ENCODE results near the gene RAB3D.

The RAB3D gene

GRCh38 chr19:11279505-11280236, 59.8 kb downstream of the RAB3D start:
- no peak overlapping the region for H3K9ac ChIP-seq (ENCODE audit: low read length in 2 of 2)
- no peak overlapping the region for H3K4me3 ChIP-seq (ENCODE audit: low read length in 2 of 2)
- no peak overlapping the region for H3K27ac ChIP-seq (ENCODE audit: low read length)
- H3K27me3 ChIP-seq (ENCODE audit: control insufficient read depth in 1 of 2, insufficient read depth in 2 of 2, low read length in 2 of 2): no peaks in the 10 kb centered on the region
- H3K4me1 ChIP-seq (ENCODE audit: control insufficient read depth, insufficient read depth, low read length): no peaks in the 10 kb centered on the region
- H3K36me3 ChIP-seq (ENCODE audit: control insufficient read depth in 2 of 2, insufficient read depth in 2 of 2, low read length in 2 of 2): no peaks in the 10 kb centered on the region
- H3K9me3 ChIP-seq (ENCODE audit: control insufficient read depth in 2 of 2, low read length in 2 of 2): no peaks in the 10 kb centered on the region

GRCh38 chr19:11278670-11279069, 60.8 kb downstream of the RAB3D start:
- H3K4me3 ChIP-seq (ENCODE audit: low read length in 2 of 2): no peak overlapping the region
- no peaks in the 10 kb centered on the region for H3K36me3 ChIP-seq (ENCODE audit: control insufficient read depth in 2 of 2, insufficient read depth in 2 of 2, low read length in 2 of 2)
- H3K27me3 ChIP-seq (ENCODE audit: control insufficient read depth in 1 of 2, insufficient read depth in 2 of 2, low read length in 2 of 2): no peaks in the 10 kb centered on the region
- no peaks in the 10 kb centered on the region for H3K4me1 ChIP-seq (ENCODE audit: control insufficient read depth, insufficient read depth, low read length)
- no peaks in the 10 kb centered on the region for H3K9me3 ChIP-seq (ENCODE audit: control insufficient read depth in 2 of 2, low read length in 2 of 2)
- no peak overlapping the region for H3K9ac ChIP-seq (ENCODE audit: low read length in 2 of 2)
- H3K27ac ChIP-seq (ENCODE audit: low read length): no peak overlapping the region

- Histone ChIP-seq H3K4me3 (ENCODE audit: low read length in 2 of 2) (no peak overlapping the region), H3K27ac (ENCODE audit: low read length) (no peak overlapping the region), H3K36me3 (ENCODE audit: control insufficient read depth in 2 of 2, insufficient read depth in 2 of 2, low read length in 2 of 2) (no peaks in the 10 kb centered on the region), H3K9me3 (ENCODE audit: control insufficient read depth in 2 of 2, low read length in 2 of 2) (no peaks in the 10 kb centered on the region), H3K4me1 (ENCODE audit: control insufficient read depth, insufficient read depth, low read length) (no peaks in the 10 kb centered on the region), H3K9ac (ENCODE audit: low read length in 2 of 2) (no peak overlapping the region), H3K27me3 (ENCODE audit: control insufficient read depth in 1 of 2, insufficient read depth in 2 of 2, low read length in 2 of 2) (no peaks in the 10 kb centered on the region)
These were observed 64.8 kb downstream of the RAB3D start for GRCh38 chr19:11274533-11275086.

GRCh38 chr19:11273989-11274388, 65.5 kb downstream of the RAB3D start:
- no peaks in the 10 kb centered on the region for H3K9me3 ChIP-seq (ENCODE audit: control insufficient read depth in 2 of 2, low read length in 2 of 2)
- no peaks in the 10 kb centered on the region for H3K27me3 ChIP-seq (ENCODE audit: control insufficient read depth in 1 of 2, insufficient read depth in 2 of 2, low read length in 2 of 2)
- no peak overlapping the region for H3K9ac ChIP-seq (ENCODE audit: low read length in 2 of 2)
- H3K36me3 ChIP-seq (ENCODE audit: control insufficient read depth in 2 of 2, insufficient read depth in 2 of 2, low read length in 2 of 2): no peaks in the 10 kb centered on the region
- H3K4me3 ChIP-seq (ENCODE audit: low read length in 2 of 2): no peak overlapping the region
- H3K4me1 ChIP-seq (ENCODE audit: control insufficient read depth, insufficient read depth, low read length): peaks cover 5% of the 10 kb centered on the region
- no peak overlapping the region for H3K27ac ChIP-seq (ENCODE audit: low read length)

- Histone ChIP-seq H3K36me3 (ENCODE audit: control insufficient read depth in 2 of 2, insufficient read depth in 2 of 2, low read length in 2 of 2) (no peaks in the 10 kb centered on the region), H3K4me3 (ENCODE audit: low read length in 2 of 2) (no peak overlapping the region), H3K27me3 (ENCODE audit: control insufficient read depth in 1 of 2, insufficient read depth in 2 of 2, low read length in 2 of 2) (no peaks in the 10 kb centered on the region), H3K4me1 (ENCODE audit: control insufficient read depth, insufficient read depth, low read length) (peaks cover 10% of the 10 kb centered on the region), H3K9me3 (ENCODE audit: control insufficient read depth in 2 of 2, low read length in 2 of 2) (no peaks in the 10 kb centered on the region), H3K27ac (ENCODE audit: low read length) (no peak overlapping the region), H3K9ac (ENCODE audit: low read length in 2 of 2) (no peak overlapping the region)
These were observed 66.2 kb downstream of the RAB3D start for GRCh38 chr19:11273296-11273695.

All from stomach smooth muscle (tissue), 2 donors.